AG04449 (cell line): ENCODE data around the gene TPRG1L.

Experiments used
- CTCF ChIA-PET: fragments of 350-600 bp; formaldehyde crosslinking; extraction: SDS; loops from one replicate; lab custom pipeline; 2021; ENCODE audit warnings: antibody characterized with exemption; lab: Yijun Ruan, JAX
- POLR2A ChIA-PET: fragments of 400-600, 350-600 bp; formaldehyde crosslinking; extraction: SDS; loops from one replicate; lab custom pipeline; 2020; ENCODE audit warnings: antibody characterized with exemption, inconsistent platforms; lab: Yijun Ruan, JAX
- DNase-seq: peaks from one replicate; pipeline ENCODE4 v3.0.0-alpha.2; 2010; ENCODE audit warnings: low read depth, low spot score
- H3K4me3 ChIP-seq: 2 replicates; pipeline ENCODE4 v1.5.1; 2011; ENCODE audit warnings: low read depth, mild to moderate bottlenecking, control low read depth, low read length
- TF ChIP-seq, protein P1 (sequence below): IDR thresholded peaks from one replicate; pipeline ENCODE4 v1.5.1; 2011; ENCODE audit warnings: mild to moderate bottlenecking, moderate library complexity, low read length, control low read depth, inconsistent platforms; ENCODE audit not compliant: insufficient read depth; ENCODE audit errors: missing control alignments

Gene TPRG1L

DNA sequence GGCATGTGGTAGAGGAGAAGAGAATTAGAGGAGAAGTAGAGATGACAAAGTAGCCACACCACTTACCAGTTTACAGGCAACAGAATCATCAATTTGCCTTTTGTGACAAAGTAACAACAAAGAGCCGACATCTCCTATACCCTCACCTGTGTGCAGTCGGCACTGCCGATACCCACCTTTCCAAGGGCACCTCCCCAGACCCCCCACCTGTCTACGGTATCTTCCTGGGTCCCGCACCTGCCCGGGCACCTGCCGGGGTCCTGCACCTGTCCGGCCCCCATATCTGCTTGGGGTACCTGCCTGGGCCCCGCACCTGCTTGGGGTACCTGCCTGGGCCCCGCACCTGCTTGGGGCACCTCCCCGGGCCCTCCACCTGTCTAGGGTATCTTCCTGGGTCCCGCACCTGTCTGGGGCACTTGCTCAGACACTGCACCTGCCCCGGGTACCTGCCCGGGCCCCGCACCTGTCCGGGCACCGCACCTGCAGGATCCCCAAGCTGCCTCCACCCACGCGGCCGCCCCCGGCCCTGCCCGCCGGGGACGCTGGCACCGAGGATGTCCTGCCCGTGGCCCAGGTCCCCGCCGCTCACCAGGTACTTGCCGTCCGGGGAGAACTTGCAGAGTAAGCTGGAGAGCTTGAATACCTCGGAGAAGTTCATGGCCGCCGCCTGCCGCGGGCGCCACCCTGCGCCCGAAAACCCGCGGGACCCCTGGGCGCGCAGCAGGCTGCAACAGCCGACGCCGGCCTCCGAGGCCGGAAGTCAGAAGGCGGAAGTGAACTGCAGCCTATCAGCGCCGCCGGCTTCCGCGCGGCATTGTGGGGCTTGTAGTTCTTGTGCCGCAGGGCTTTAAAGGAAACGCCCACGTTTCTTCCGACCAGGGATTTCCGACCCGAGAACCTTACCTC, 24.8 kb downstream of the TPRG1L start, which contains the start of gene WRAP73:
WRAP73 (minus strand) TSS at position 762 of the 906 bp plus-strand sequence; CDS start at position 658, 104 bp downstream.
- DNase-seq, result peak; percentile 26
- ChIA-PET POLR2A (interaction anchor here (0.7 kb wide), 1 partner anchor 20 kb away, joined by 3 read pairs; no protein-coding TSS in a partner anchor), CTCF (interaction anchor here (0.7 to 3.4 kb wide), 7 partner anchors 10 to 197 kb away, joined by 3 to 12 read pairs (median 3); no protein-coding TSS in a partner anchor)

DNA sequence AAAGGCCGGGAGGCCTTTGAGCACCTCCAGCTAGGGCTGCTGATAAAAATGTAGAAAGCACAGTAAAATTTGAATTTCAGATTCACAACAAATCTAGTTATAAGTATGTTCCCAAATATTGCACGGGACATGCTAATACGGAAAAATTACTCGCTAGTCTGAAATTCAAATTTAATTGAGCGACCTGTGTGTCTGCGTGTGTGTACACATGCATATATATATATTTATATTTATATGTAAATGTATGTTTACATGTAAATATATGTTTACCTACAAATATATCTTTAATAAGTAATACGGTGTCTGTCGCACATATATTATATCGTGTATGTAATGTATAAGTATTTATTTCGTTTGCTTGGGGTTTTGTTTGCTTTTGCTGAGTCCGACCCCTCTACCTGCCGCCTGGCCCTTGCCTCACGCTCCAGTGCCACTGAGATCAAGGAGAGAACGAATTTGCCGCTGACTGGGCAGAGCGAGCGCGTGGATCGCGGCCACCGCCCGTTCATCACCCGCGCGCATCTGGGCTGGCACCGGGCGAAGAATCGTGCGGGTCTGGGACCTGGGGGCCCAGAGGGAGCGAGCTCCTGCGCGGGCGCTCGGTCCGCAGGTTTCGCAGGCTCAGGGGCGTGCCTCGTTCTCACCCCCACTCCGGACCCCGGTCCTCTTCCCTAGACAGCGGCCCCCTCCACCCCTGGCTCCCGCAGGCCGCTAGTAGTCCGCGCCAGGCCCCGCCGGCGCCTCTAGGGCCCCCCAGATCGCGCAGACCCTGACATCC, 25.6 kb downstream of the TPRG1L start:
- H3K4me3 ChIP-seq, result no peak overlapping the region
- DNase-seq, result no peak
- ChIA-PET CTCF (interaction anchor here (1.0 to 3.4 kb wide), 4 partner anchors 11 to 198 kb away, joined by 3 to 12 read pairs (median 4); no protein-coding TSS in a partner anchor), POLR2A (no interaction called here)
- TF ChIP-seq, protein P1, sequence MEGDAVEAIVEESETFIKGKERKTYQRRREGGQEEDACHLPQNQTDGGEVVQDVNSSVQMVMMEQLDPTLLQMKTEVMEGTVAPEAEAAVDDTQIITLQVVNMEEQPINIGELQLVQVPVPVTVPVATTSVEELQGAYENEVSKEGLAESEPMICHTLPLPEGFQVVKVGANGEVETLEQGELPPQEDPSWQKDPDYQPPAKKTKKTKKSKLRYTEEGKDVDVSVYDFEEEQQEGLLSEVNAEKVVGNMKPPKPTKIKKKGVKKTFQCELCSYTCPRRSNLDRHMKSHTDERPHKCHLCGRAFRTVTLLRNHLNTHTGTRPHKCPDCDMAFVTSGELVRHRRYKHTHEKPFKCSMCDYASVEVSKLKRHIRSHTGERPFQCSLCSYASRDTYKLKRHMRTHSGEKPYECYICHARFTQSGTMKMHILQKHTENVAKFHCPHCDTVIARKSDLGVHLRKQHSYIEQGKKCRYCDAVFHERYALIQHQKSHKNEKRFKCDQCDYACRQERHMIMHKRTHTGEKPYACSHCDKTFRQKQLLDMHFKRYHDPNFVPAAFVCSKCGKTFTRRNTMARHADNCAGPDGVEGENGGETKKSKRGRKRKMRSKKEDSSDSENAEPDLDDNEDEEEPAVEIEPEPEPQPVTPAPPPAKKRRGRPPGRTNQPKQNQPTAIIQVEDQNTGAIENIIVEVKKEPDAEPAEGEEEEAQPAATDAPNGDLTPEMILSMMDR, result no peak

More for the DNA sequence above, 24.8 kb downstream of the TPRG1L start, which contains the start of gene WRAP73:
- peak within 1 kb of the TSS; percentile 83 for H3K4me3 ChIP-seq
- TF ChIP-seq, protein P1, result peak; percentile 27

DNA sequence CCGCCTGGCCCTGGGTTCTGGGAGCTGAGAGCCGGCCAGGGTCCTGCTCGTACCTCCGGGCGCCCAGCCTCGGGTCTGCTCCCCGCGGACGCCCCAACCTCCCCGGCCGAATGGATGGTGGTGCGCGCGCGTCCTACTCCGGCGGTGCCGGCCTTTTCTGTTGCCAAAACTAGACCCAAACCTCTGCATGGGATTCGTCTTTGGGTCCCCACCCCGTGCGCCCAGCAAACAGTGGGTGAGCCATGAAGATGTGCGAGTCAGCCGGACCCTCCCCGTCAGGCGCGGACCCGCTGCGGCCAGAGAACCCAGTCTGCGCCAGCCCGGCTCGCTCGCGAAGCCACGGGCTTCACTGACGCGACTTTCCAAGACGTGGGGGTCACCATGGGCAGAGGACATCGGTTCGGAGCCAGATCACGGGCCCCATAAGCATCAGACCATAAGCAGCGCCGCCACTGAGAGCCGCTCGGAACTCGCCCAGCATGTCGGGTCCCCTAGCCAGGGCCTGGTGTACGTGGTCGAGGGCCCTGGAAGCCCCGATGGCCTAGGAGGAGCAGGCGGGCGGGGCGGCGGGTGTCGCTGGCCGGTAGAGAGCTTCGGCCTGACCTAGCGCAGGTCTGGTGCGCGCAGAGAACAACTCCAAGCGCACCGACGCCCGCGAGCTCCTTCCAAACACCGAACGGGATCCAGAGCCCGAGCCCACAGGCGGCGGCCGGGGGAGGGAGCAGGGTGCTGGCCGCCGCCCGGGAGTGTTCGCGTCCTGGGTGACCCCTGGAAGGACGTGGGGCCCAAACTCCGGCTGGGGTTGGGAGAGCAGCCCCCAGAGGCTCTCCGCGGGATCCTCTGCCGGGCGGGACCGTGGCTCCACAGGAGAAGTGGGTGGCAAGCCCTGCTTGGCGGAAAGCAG, 26.5 kb downstream of the TPRG1L start:
- H3K4me3 ChIP-seq, result no peak overlapping the region
- DNase-seq, result no peak
- ChIA-PET POLR2A (no interaction called here), CTCF (no interaction called here)
- TF ChIP-seq, protein P1, result no peak

DNA sequence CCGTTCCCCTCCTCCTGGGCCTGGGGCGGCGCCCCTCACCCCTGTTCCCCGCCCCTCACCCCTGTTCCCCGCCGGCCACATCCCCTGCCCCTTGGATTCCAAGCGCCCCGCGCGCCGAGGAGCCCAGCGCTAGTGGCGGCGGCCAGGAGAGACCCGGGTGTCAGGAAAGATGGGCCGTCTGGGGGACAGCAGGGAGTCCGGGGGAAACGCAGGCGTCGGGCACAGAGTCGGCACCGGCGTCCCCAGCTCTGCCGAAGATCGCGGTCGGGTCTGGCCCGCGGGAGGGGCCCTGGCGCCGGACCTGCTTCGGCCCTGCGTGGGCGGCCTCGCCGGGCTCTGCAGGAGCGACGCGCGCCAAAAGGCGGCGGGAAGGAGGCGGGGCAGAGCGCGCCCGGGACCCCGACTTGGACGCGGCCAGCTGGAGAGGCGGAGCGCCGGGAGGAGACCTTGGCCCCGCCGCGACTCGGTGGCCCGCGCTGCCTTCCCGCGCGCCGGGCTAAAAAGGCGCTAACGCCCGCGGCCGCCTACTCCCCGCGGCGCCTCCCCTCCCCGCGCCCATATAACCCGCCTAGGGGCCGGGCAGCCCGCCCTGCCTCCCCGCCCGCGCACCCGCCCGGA, 27.2 kb downstream of the TPRG1L start, which contains the start of gene TP73:
TP73 (plus strand) TSS at position 587 of the 618 bp plus-strand sequence. CDS start 29,850 bp downstream, outside the sequence.
- H3K4me3 ChIP-seq, result no peak within 1 kb of the TSS
- TF ChIP-seq, protein P1, result no peak
- ChIA-PET CTCF (interaction anchor here (1.5 kb wide), 1 partner anchor 14 kb away, joined by 4 read pairs; no protein-coding TSS in a partner anchor), POLR2A (no interaction called here)
- DNase-seq, result no peak

DNA sequence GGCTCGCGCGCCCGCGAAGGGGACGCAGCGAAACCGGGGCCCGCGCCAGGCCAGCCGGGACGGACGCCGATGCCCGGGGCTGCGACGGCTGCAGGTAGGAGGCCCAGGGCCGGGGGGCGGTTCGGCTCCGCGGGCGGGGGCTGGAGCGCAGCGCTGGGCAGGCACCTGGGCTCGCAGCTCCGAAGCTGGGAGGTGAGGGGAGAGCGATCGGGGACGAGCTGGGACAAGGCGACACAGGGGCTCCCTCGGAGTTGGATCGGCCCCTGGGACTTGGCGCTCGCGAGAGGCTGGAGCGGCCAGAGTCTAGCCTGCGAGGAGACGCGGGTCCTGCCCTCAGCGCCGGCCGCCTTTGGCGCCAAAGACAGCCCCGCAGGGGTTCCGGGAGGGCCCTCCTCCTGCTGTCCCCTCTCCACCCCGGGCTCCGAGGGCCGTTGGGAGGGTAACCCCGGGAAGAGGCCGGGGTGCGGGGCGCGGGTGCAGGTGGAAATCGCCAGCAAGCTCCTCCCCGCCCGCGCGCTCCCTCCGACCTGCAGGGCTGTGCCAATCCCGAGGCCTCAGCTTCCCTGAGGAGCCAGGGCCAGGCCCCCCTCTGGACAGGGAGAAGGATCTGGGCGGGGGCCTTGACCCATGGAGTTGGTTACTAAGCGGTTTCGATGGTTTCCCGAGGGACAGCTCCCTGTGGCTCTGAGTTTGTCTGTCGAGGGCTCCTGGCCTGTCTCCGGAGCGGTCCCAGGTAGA, 27.9 kb downstream of the TPRG1L start:
- no peak for DNase-seq
- ChIA-PET POLR2A (no interaction called here), CTCF (interaction anchor here (1.0 to 1.5 kb wide), 2 partner anchors 13 to 72 kb away, joined by 3 to 4 read pairs; no protein-coding TSS in a partner anchor)
- TF ChIP-seq, protein P1, result no peak
- no peak overlapping the region for H3K4me3 ChIP-seq
